Vagina (tissue), 2 donors: ENCODE results near the gene TYSND1.

Source experiments
- POLR2A ChIP-seq, 2 donors: fragments of 450-650 bp; IDR thresholded peaks; one replicate each; pipeline ENCODE4 v1.6.1; 2017; ENCODE audit warnings: antibody characterized with exemption in 2 of 2, mild to moderate bottlenecking in 2 of 2, moderate library complexity in 2 of 2
- POLR2AphosphoS5 ChIP-seq, 2 donors: sonication (generic); formaldehyde crosslinking; IDR thresholded peaks; one replicate each; pipeline ENCODE4 v1.9.0; 2017; ENCODE audit warnings: antibody characterized with exemption in 2 of 2, mild to moderate bottlenecking in 2 of 2, low read depth in 1 of 2; ENCODE audit not compliant: insufficient read depth in 1 of 2
- TF ChIP-seq, protein P1 (sequence below), 3 experiments: fragments of 450-650 bp in 2 of 3; fragments of 200-600 bp in 1 of 3; sonication (generic) in 1 of 3; IDR thresholded peaks; one replicate each; pipeline ENCODE4 v1.5.1; 2017 to 2019; ENCODE audit warnings: antibody characterized with exemption in 3 of 3, mild to moderate bottlenecking in 2 of 3, moderate library complexity in 2 of 3

DNA sequence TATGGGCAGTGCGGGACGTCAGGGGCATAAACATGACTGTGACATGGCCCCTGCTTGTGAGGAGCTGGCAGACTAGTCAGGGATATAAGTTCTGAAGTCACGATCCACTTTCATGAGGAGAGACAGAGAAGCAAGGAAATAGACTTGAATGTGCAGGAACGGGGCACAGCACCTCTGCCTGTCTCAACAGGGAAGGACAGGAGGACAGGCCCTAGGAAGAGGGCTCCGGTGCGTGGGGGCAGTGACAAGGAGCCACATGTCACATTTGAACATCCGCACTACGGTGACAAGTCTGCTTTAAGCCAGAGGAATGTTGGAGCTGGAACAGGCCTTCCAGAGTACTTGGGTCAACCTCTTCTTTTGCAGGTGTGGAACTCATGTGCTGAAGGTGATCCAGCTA lies 43.6 kb upstream of the TYSND1 start:
- TF ChIP-seq, protein P1, sequence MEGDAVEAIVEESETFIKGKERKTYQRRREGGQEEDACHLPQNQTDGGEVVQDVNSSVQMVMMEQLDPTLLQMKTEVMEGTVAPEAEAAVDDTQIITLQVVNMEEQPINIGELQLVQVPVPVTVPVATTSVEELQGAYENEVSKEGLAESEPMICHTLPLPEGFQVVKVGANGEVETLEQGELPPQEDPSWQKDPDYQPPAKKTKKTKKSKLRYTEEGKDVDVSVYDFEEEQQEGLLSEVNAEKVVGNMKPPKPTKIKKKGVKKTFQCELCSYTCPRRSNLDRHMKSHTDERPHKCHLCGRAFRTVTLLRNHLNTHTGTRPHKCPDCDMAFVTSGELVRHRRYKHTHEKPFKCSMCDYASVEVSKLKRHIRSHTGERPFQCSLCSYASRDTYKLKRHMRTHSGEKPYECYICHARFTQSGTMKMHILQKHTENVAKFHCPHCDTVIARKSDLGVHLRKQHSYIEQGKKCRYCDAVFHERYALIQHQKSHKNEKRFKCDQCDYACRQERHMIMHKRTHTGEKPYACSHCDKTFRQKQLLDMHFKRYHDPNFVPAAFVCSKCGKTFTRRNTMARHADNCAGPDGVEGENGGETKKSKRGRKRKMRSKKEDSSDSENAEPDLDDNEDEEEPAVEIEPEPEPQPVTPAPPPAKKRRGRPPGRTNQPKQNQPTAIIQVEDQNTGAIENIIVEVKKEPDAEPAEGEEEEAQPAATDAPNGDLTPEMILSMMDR (IDR thresholded peaks at IDR 0.05) = no peak
- TF ChIP-seq POLR2A (IDR thresholded peaks at IDR 0.05) (no peak), POLR2AphosphoS5 (IDR thresholded peaks at IDR 0.05; ENCODE audit: insufficient read depth in 1 of 2, low read depth in 1 of 2) (no peak)
